Measurements from ENCODE around the gene RNF187. TPM values are rescaled to one million over a fixed set of nuclear protein-coding genes. Genes with fewer than 3 reads are reported as not detected.

RNF187 gene
- total RNA-seq, 2 donors from 2014 or later: 35.3 to 35.6 TPM

DNA sequence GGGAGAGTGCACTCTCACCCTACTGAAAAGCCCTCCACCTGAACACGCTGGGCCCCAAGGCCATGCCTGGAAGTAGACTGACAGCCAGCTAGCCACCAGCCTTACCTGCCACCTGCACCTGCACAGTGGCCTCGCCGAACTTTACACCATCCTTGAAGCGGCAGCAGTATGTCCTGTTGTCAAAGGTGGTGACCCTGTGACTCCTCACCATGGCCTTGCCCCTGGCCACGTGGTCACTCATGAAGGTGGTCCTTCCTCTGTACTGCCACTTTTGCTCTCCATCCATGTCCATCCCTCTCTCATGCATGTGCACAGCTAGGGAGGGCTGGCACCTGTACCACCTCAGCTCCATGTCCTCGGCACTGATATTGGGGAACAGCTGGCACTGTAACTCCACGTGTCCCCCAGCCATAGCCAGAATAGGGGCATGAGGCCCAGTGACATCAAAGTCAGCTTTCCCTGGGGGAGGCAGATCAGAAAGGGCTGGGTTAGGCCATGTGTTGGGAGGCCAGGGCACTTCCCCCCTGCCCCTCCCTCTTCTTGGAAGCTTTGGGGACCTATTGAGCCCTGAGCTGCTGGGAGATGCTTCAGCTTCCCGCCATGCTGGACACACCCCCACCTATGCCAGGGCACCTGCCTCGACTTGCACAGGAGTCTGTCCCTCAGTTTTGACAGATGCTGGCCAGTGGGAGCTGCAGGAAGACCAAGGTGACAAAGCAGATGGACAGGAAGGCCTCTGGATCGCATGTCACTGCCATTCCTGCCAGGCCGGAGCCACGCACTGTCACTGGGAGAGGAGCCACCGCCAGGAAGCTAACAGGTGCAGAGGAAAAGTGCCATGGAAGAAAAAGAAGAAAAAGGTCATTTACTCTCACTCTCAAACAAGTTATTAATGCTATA is 24.6 kb downstream of the RNF187 start:
- peak; percentile 44 for DNase-seq (ENCODE audit: low spot score)

DNA sequence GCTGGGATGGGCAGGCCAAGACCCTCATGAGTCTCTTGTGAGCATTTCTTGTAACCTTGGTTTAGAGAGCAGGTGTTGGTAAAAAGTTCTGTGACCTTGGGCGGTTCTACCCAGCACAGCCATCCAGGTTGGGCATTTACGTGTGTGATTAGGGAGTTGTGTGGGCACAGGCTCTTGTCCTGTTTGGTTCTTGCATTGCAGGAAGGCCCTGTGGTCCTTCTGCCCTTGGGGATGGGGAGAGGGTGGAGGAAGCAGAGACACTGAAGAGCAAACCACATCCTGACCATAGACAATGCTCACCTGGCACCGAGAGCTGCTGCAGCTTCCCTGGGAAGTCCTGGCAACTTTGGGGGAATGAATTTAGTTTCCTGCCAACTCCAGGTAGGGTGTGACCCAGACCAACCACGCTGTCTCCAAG is 25.6 kb downstream of the RNF187 start:
- Histone ChIP-seq H3K4me1 (no peaks in the 10 kb centered on the region), H3K9me3 (no peaks in the 10 kb centered on the region), H3K36me3 (no peaks in the 10 kb centered on the region), H3K27me3 (no peaks in the 10 kb centered on the region), H3K27ac (no peak overlapping the region), H3K4me3 (no peak overlapping the region)
- no peak for DNase-seq (ENCODE audit: low spot score)
- TF ChIP-seq, protein P1, sequence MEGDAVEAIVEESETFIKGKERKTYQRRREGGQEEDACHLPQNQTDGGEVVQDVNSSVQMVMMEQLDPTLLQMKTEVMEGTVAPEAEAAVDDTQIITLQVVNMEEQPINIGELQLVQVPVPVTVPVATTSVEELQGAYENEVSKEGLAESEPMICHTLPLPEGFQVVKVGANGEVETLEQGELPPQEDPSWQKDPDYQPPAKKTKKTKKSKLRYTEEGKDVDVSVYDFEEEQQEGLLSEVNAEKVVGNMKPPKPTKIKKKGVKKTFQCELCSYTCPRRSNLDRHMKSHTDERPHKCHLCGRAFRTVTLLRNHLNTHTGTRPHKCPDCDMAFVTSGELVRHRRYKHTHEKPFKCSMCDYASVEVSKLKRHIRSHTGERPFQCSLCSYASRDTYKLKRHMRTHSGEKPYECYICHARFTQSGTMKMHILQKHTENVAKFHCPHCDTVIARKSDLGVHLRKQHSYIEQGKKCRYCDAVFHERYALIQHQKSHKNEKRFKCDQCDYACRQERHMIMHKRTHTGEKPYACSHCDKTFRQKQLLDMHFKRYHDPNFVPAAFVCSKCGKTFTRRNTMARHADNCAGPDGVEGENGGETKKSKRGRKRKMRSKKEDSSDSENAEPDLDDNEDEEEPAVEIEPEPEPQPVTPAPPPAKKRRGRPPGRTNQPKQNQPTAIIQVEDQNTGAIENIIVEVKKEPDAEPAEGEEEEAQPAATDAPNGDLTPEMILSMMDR (IDR thresholded peaks at IDR 0.05): no peak

More for the DNA sequence above, 24.6 kb downstream of the RNF187 start:
- H3K36me3 ChIP-seq: no peaks in the 10 kb centered on the region
- TF ChIP-seq, protein P1 (IDR thresholded peaks at IDR 0.05): no peak
- H3K27me3 ChIP-seq: no peaks in the 10 kb centered on the region
- no peaks in the 10 kb centered on the region for H3K4me1 ChIP-seq
- no peaks in the 10 kb centered on the region for H3K9me3 ChIP-seq
- H3K27ac ChIP-seq: no peak overlapping the region
- H3K4me3 ChIP-seq: no peak overlapping the region

DNA sequence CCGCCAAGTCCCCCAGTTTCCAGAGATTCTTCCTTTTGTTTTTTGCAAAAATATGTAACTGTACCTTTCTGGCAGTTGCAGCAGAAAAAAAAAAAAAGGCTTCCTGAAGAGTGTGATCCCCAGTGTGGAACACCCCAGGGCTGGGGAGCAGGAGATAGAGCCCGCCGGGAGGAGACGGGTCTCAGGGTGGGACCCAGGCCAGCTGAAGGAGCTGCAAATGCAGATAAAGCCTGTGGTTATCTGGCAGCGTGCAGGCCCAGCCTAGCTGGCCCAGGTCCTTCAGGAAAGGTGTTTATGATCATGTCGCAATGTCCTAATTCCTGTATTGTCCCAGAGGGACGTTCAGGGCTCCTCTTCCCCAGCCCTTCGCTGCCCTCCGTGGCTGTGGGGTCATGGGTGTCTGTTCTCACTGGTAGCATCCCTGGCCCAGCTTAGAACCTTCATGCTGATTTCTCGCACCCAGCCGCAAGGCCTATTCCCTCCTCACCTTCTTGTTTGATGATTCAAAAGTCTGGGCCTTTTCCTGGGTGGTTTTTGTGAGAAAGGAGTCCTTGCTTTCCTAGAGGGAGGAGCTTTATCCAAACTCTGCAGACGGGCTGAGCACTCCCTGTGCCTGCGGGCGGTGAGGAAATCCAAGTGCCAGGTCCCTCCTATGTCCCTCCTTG is 26.2 kb downstream of the RNF187 start:
- no peak overlapping the region for H3K27ac ChIP-seq

DNA sequence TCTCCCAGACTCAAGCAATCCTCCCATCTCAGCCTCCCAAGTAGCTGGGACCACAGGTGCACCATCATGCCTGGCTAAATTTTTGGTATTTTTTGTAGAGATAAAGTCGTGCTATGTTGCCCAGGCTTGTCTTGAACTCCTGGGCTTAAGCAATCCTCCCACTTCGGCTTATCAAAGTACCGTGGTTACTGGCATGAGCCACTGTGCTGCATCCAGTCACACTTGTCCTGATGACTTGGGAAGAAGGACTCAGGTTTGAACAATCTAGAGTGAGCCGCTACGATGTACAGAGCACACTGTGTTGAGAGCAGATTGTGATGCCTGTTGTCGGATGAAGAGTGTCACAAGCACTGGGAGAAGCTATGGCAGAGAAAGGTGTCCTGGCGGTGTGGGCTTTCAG is 27.2 kb downstream of the RNF187 start:
- TF ChIP-seq, protein P1 (IDR thresholded peaks at IDR 0.05): no peak
- Histone ChIP-seq H3K27me3 (no peaks in the 10 kb centered on the region), H3K4me1 (no peaks in the 10 kb centered on the region), H3K9me3 (no peaks in the 10 kb centered on the region), H3K36me3 (no peaks in the 10 kb centered on the region), H3K4me3 (no peak overlapping the region), H3K27ac (no peak overlapping the region)
- no peak for DNase-seq (ENCODE audit: low spot score)

More for the DNA sequence above, 26.2 kb downstream of the RNF187 start:
- Histone ChIP-seq H3K27me3 (no peaks in the 10 kb centered on the region), H3K4me1 (no peaks in the 10 kb centered on the region), H3K9me3 (no peaks in the 10 kb centered on the region), H3K36me3 (no peaks in the 10 kb centered on the region), H3K4me3 (no peak overlapping the region)
- TF ChIP-seq, protein P1 (IDR thresholded peaks at IDR 0.05): no peak
- DNase-seq (ENCODE audit: low spot score): no peak

DNA sequence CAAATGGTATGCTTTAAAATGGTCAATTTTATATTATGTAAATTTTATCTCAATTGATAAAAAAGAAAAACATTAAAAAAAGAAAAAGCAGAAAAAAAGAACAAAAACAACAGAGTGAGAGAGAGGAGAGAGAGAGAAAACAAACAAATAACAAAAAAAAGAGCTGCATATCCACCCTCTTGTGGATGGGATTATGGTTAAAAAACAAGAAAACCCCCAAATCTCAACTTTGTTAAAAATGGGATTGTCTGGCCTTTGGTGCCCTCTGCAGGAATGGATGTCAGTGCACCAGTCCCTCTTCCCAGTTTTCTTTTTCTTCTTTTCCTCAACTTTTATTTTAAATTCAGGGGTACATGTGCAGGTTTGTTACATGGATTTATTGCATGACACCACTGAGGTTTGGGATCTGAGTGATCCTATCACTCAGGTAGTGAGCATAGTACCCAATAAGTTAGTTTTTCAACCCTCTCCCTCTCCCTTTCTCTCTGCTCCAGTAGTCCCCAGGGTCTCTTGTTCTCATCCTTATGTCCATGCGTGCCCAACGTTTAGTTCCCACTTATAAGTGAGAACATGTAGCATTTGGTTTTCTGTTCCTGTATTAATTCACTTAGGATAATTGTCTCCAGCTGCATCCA is 28.1 kb downstream of the RNF187 start:
- no peaks in the 10 kb centered on the region for H3K4me1 ChIP-seq
- no peak for DNase-seq (ENCODE audit: low spot score)
- TF ChIP-seq, protein P1 (IDR thresholded peaks at IDR 0.05): peak; percentile 27 to 73
- no peak overlapping the region for H3K4me3 ChIP-seq
- H3K27ac ChIP-seq: no peak overlapping the region
- H3K9me3 ChIP-seq: no peaks in the 10 kb centered on the region
- H3K27me3 ChIP-seq: no peaks in the 10 kb centered on the region
- H3K36me3 ChIP-seq: no peaks in the 10 kb centered on the region

Measured in right atrium auricular region (tissue), 2 donors.